Loucy (cell line): Measurements from ENCODE around the gene GNB1L.

Experiments
- H2AFZ ChIP-seq: fragments of 200-600 bp; sonication (generic); 2 replicates; pipeline ENCODE4 v1.6.0; 2016; ENCODE audit warnings: antibody characterized with exemption, mild to moderate bottlenecking, low read length, moderate library complexity
- H3F3A ChIP-seq: fragments of 200-600 bp; 2 replicates; pipeline ENCODE4 v1.6.0; 2016; ENCODE audit warnings: antibody characterized with exemption, low read depth, mild to moderate bottlenecking
- H3K27me3 ChIP-seq: fragments of 200-600 bp; sonication (generic); 2 replicates; pipeline ENCODE4 v1.6.1; 2014; ENCODE audit warnings: low read length, mild to moderate bottlenecking; ENCODE audit not compliant: insufficient read depth, poor library complexity, severe bottlenecking
- H3K36me3 ChIP-seq: fragments of 200-600 bp; sonication (generic); 2 replicates; pipeline ENCODE4 v1.6.1; 2016; ENCODE audit warnings: low read length; ENCODE audit not compliant: insufficient read depth
- H3K4me1 ChIP-seq: fragments of 200-600 bp; sonication (generic); 2 replicates; pipeline ENCODE4 v1.5.1; 2014; ENCODE audit warnings: low read length, mild to moderate bottlenecking; ENCODE audit not compliant: insufficient read depth, poor library complexity, severe bottlenecking
- H3K4me2 ChIP-seq: fragments of 200-600 bp; sonication (generic); 2 replicates; pipeline ENCODE4 v1.6.0; 2014; ENCODE audit warnings: antibody characterized with exemption, low read length, low read depth, mild to moderate bottlenecking; ENCODE audit not compliant: poor library complexity, severe bottlenecking
- H3K4me3 ChIP-seq: fragments of 200-600 bp; sonication (generic); 2 replicates; pipeline ENCODE4 v1.5.1; 2014; ENCODE audit warnings: low read length, mild to moderate bottlenecking, mixed read lengths; ENCODE audit not compliant: poor library complexity, severe bottlenecking
- H3K79me2 ChIP-seq: fragments of 200-600 bp; sonication (generic); 2 replicates; pipeline ENCODE4 v1.6.1; 2014; ENCODE audit warnings: low read length; ENCODE audit not compliant: insufficient read depth
- H3K9ac ChIP-seq: fragments of 200-600 bp; sonication (generic); 2 replicates; pipeline ENCODE4 v1.6.0; 2014; ENCODE audit warnings: mild to moderate bottlenecking, low read depth, low read length, moderate library complexity; ENCODE audit not compliant: poor library complexity, severe bottlenecking
- H3K9me2 ChIP-seq: fragments of 200-600 bp; sonication (generic); replicated peaks from 2 replicates; pipeline ENCODE4 v1.6.1; 2016; ENCODE audit warnings: low read depth, low read length, mixed read lengths
- H3K9me3 ChIP-seq: fragments of 200-600 bp; sonication (generic); 2 replicates; pipeline ENCODE4 v1.6.1; 2014; ENCODE audit warnings: mild to moderate bottlenecking, antibody characterized with exemption, low read length, low read depth; ENCODE audit not compliant: insufficient read depth
- H4K20me1 ChIP-seq: fragments of 200-600 bp; sonication (generic); 2 replicates; pipeline ENCODE4 v1.6.0; 2014; ENCODE audit warnings: antibody characterized with exemption, low read length, mild to moderate bottlenecking; ENCODE audit not compliant: insufficient read depth, poor library complexity, severe bottlenecking
- EZH2phosphoT487 ChIP-seq: fragments of 200-600 bp; IDR thresholded peaks from 2 replicates; pipeline ENCODE4 v1.6.1; 2018; ENCODE audit warnings: antibody characterized with exemption, mild to moderate bottlenecking, moderate library complexity, borderline replicate concordance
- TF ChIP-seq, protein P1 (sequence below): fragments of 200-600 bp; sonication (generic); conservative IDR thresholded peaks from 2 replicates; pipeline ENCODE4 v1.5.1; 2014; ENCODE audit warnings: mild to moderate bottlenecking, antibody characterized with exemption, low read length

The GNB1L gene

DNA sequence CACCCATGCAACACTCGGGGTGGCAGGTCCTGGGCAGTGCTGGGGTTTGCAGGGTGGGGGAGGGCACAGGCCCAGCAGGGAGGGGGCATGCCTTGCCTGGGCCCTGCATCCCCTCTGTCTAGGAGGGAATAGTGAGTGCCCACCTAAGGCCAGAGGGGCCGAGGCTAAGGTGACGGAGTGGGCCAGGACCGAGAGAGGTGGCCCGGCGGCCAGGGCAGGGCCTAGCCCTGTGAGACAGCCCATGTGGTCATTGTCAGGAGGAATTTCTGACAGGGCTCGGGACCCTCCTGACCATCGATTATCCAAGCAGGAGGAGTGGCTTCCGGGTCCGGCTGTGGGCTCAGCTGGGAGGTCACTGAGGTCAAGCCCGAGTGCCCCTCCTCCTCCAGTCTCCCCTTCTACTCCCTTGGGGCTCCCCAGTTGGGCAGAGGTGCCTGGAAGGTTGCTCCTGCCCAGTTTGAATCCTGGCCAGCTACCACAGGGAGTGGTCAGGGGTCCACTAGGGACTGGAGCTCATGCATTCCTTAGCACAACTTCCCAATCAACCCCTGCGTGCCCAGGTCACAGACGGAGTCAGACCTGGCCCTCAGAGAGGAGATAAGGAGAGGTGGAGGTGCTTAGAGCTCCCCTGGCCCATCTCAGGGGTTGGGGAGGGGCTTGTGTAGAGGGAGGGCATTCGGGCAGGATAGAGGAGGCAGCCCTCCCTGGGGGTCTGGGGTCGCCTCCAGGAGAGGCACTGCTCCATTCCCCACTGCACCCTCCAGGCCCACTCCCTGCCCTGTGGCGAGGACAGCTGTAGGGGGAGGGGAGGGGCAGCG lies 116.6 kb downstream of the GNB1L start:
- Histone ChIP-seq H3K9me3 (no peaks in the 10 kb centered on the region), H3K4me1 (no peaks in the 10 kb centered on the region), H2AFZ (no peak overlapping the region), H3K9ac (no peak overlapping the region), H3K79me2 (no peaks in the 10 kb centered on the region), H3K27me3 (no peaks in the 10 kb centered on the region), H3K36me3 (no peaks in the 10 kb centered on the region), H4K20me1 (no peaks in the 10 kb centered on the region), H3K4me2 (no peak overlapping the region), H3K9me2 (no peaks in the 10 kb centered on the region), H3F3A (no peaks in the 10 kb centered on the region), H3K4me3 (no peak overlapping the region)
- TF ChIP-seq, protein P1, sequence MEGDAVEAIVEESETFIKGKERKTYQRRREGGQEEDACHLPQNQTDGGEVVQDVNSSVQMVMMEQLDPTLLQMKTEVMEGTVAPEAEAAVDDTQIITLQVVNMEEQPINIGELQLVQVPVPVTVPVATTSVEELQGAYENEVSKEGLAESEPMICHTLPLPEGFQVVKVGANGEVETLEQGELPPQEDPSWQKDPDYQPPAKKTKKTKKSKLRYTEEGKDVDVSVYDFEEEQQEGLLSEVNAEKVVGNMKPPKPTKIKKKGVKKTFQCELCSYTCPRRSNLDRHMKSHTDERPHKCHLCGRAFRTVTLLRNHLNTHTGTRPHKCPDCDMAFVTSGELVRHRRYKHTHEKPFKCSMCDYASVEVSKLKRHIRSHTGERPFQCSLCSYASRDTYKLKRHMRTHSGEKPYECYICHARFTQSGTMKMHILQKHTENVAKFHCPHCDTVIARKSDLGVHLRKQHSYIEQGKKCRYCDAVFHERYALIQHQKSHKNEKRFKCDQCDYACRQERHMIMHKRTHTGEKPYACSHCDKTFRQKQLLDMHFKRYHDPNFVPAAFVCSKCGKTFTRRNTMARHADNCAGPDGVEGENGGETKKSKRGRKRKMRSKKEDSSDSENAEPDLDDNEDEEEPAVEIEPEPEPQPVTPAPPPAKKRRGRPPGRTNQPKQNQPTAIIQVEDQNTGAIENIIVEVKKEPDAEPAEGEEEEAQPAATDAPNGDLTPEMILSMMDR = no peak
- TF ChIP-seq EZH2phosphoT487 = no peak

DNA sequence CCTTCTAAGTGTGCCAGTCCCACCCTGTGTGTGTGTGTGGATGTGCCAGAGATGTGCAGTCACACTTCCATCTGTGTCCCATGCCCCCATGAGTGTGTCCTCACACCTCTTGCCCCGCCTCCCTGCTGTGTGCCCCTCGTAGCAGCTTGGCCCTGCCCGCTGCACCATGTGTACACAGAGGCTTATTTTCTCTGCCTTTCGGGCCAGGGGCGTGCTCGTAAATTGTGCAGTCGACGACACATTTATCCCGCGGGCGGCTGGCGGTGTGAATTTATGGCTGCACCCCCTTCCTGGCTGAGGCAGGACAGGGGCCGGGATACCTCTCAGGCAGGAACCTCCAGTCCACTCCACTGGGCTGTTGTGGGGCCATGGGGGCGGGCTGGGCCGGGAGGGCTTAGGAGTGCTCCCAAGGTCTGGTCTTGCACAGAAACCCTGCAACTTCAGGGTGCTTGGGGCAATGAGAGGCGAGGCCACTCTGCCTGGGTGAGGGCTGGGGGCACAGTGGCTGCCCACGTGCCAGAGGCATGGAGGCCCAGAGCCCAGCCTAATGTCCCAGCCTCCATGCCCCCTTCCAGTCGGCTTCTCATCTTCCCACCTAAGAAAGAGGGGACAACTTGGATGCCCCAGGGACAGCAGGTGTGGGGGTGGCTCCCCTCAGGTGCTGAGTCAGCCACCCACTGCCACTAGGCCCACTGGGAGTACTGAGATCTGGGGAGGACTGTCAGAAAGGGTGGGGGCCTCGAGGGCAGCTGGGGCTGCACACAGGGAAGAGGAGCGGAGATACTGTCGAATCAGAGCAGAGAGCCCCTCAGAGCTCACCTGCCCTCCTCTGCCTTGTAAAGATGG lies 118.8 kb downstream of the GNB1L start:
- Histone ChIP-seq H3F3A (no peaks in the 10 kb centered on the region), H2AFZ (no peak overlapping the region), H3K36me3 (no peaks in the 10 kb centered on the region), H3K79me2 (no peaks in the 10 kb centered on the region), H3K9me2 (no peaks in the 10 kb centered on the region), H3K4me1 (no peaks in the 10 kb centered on the region), H3K27me3 (no peaks in the 10 kb centered on the region), H3K4me3 (no peak overlapping the region), H4K20me1 (no peaks in the 10 kb centered on the region), H3K9me3 (no peaks in the 10 kb centered on the region), H3K9ac (no peak overlapping the region), H3K4me2 (no peak overlapping the region)
- TF ChIP-seq, protein P1 = no peak
- TF ChIP-seq EZH2phosphoT487 = no peak

DNA sequence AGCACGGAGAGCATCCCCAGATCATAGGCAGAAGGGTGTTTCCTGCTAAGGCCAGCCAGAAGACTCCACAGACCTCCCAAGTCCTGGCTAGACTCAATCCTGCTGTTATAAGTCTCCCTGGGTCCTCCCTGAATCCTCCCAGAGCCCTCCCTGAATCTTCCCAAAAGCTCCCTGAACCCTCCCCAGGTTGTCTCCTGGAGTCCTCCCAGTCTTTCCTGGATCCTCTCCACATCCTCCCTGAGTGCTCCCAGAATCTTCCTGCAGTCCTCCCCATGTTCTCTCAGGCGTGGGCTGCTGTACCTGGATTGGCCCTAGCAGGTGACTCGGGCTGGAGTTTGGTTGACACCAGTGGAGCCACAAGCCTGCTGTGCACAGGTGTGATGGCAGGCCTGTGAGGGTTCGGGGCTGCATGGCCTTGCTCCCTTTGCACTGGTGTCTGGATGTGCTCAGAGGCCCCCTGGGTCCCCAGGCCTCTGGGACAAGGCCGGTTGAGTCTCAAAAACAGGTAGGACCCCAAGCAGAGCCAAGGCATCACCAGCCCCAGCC lies 119.8 kb downstream of the GNB1L start:
- Histone ChIP-seq H3K27me3 (no peaks in the 10 kb centered on the region), H3K9ac (no peak overlapping the region), H3K4me3 (no peak overlapping the region), H3F3A (no peaks in the 10 kb centered on the region), H3K79me2 (no peaks in the 10 kb centered on the region), H3K9me3 (no peaks in the 10 kb centered on the region), H2AFZ (no peak overlapping the region), H3K4me1 (no peaks in the 10 kb centered on the region), H3K36me3 (no peaks in the 10 kb centered on the region), H4K20me1 (no peaks in the 10 kb centered on the region), H3K9me2 (no peaks in the 10 kb centered on the region), H3K4me2 (no peak overlapping the region)
- TF ChIP-seq, protein P1 = no peak
- TF ChIP-seq EZH2phosphoT487 = no peak
